Measurements from ENCODE around the gene SV2C. TPM values are rescaled to one million over a fixed set of nuclear protein-coding genes. Genes with fewer than 3 reads are reported as not detected.
"Not testable (repeated sequence)": the region's sequence is repeated elsewhere in the genome, so short reads cannot be mapped to it uniquely, and the experiment has no call there.

The SV2C gene, protein sequence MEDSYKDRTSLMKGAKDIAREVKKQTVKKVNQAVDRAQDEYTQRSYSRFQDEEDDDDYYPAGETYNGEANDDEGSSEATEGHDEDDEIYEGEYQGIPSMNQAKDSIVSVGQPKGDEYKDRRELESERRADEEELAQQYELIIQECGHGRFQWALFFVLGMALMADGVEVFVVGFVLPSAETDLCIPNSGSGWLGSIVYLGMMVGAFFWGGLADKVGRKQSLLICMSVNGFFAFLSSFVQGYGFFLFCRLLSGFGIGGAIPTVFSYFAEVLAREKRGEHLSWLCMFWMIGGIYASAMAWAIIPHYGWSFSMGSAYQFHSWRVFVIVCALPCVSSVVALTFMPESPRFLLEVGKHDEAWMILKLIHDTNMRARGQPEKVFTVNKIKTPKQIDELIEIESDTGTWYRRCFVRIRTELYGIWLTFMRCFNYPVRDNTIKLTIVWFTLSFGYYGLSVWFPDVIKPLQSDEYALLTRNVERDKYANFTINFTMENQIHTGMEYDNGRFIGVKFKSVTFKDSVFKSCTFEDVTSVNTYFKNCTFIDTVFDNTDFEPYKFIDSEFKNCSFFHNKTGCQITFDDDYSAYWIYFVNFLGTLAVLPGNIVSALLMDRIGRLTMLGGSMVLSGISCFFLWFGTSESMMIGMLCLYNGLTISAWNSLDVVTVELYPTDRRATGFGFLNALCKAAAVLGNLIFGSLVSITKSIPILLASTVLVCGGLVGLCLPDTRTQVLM
- total RNA-seq, result not detected in 2 replicates

DNA sequence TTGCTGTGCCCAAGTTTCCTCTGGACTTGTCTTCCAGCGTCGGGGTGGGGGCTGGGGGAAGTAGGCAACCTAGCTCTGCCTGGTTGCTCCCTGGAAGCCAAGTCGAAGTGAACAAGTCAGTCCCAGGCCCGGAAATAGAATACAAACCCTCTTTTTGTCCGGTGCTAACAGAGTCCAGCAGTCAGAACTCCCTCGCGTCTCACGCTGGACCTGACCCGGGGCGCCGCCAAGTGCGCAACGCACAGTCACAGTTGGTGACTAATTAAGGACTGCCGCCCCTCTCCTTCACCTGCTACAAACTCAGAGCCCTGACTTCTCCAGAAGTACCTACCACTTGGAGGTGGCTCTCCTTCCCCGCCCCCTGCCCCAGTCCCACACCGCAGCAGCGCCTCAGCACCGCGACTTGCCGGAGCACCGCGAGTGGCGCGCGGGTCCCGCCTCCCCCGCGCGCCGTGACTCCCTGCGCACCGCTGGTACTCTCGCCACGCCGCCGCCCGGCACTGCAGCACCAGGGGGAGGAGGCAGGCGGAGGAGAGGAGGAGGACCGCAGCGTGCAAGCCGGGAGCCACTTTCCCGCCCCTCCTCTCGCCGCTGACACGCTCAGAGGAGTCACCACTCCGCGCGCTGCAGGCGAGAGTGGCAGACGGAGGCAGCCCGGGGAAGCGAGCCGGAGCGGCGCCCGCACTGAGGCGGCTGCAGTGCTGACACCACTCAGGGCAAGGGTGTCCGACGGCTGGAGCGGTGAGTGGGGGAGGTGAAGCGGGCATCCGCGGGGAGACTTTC is at the start of gene SV2C:
TSS of gene SV2C (plus strand) at position 612 of the 783 bp plus-strand sequence. CDS start 48,368 bp downstream, outside the sequence.
- ATAC-seq (ENCODE audit: low read depth) (peak; percentile 25), DNase-seq (no peak)
- TF ChIP-seq, protein P1, sequence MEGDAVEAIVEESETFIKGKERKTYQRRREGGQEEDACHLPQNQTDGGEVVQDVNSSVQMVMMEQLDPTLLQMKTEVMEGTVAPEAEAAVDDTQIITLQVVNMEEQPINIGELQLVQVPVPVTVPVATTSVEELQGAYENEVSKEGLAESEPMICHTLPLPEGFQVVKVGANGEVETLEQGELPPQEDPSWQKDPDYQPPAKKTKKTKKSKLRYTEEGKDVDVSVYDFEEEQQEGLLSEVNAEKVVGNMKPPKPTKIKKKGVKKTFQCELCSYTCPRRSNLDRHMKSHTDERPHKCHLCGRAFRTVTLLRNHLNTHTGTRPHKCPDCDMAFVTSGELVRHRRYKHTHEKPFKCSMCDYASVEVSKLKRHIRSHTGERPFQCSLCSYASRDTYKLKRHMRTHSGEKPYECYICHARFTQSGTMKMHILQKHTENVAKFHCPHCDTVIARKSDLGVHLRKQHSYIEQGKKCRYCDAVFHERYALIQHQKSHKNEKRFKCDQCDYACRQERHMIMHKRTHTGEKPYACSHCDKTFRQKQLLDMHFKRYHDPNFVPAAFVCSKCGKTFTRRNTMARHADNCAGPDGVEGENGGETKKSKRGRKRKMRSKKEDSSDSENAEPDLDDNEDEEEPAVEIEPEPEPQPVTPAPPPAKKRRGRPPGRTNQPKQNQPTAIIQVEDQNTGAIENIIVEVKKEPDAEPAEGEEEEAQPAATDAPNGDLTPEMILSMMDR (IDR thresholded peaks at IDR 0.05), result no peak
- POLR2A ChIA-PET, result no interaction called here
- Mint-ChIP-seq H3K36me3 (ENCODE audit: low read depth) (no peaks in the 10 kb centered on the region), H3K27me3 (peaks cover 45% of the 10 kb centered on the region), H3K9me3 (no peaks in the 10 kb centered on the region), H3K4me3 (peak within 1 kb of the TSS; percentile 72), H3K27ac (no peak within 1 kb of the TSS), H3K4me1 (peaks cover 19% of the 10 kb centered on the region)
- intact Hi-C loops (cut with micrococcal nuclease), result loop anchor here (10.0 kb wide), 1 partner anchor 348 kb away; no protein-coding TSS in a partner anchor
- CTCF ChIA-PET, result no interaction called here

DNA sequence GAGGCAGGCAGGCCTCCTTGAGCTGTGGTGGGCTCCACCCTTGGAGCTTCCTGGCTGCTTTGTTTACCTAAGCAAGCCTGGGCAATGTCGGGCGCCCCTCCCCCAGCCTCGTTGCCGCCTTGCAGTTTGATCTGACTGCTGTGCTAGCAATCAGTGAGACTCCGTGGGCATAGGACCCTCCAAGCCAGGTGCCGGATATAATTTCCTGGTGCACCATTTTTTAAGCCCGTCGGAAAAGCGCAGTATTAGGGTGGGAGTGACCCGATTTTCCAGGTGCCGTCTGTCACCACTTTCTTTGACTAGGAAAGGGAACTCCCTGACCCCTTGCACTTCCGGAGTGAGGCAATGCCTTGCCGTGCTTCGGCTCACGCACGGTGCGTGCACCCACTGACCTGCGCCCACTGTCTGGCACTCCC is 45.4 kb upstream of the SV2C start:
- H3K36me3 Mint-ChIP-seq (ENCODE audit: low read depth); CTCF ChIA-PET; POLR2A ChIA-PET; H3K9me3 Mint-ChIP-seq; H3K4me1 Mint-ChIP-seq; intact Hi-C loops (cut with micrococcal nuclease); ATAC-seq (ENCODE audit: low read depth); H3K27ac Mint-ChIP-seq; DNase-seq: not testable (repeated sequence)
- Mint-ChIP-seq H3K4me3 (peak overlapping the region; percentile 57), H3K27me3 (peaks cover 26% of the 10 kb centered on the region)

DNA sequence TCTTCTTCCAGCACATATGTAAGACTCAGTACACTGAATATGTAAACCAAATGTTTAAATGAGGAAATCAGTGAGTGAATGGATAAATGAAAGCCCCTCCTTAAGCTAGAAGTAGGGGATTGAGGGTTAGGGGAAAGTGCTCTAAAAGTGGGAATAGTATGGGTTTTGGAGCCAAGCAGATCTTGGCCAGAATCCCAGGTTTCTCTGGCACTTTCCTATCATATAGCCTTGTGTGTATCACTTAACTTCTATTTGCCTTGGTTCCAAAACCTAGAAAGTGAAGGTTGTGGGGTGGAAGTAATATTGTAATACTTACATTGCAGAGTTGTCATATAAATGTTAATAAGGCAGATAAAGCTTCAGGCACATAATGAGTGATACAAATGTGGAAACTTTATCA is 45.0 kb upstream of the SV2C start:
- no peak overlapping the region for H3K27ac Mint-ChIP-seq
- CTCF ChIA-PET, result no interaction called here

DNA sequence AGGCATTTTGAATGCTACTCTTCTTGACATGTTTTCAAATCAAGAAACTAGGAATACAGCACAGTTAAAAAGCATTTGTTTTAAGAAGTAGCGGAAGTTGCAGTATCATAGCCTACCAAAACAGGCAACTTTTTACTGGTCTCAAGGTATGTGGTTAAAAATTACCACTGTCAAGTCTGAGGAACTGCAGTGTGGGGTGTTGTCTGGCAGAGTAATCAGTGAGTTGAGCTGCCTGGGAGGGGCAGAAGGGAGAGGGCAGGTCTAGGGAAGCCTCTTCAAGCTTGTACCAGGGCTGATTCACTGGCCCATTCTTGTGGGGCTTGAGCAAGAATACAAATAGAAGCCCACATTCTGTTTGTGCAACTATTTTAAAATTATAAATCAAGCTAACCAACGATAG is 42.4 kb upstream of the SV2C start:
- POLR2A ChIA-PET, result no interaction called here
- Mint-ChIP-seq H3K9me3 (peaks cover 6% of the 10 kb centered on the region), H3K4me3 (no peak overlapping the region), H3K4me1 (peaks cover 6% of the 10 kb centered on the region), H3K27me3 (peaks cover 27% of the 10 kb centered on the region), H3K27ac (no peak overlapping the region), H3K36me3 (ENCODE audit: low read depth) (no peaks in the 10 kb centered on the region)
- ATAC-seq (ENCODE audit: low read depth), result no peak
- CTCF ChIA-PET, result no interaction called here
- no peak for DNase-seq
- TF ChIP-seq, protein P1 (IDR thresholded peaks at IDR 0.05), result no peak
- intact Hi-C loops (cut with micrococcal nuclease), result no loop called here

More for the DNA sequence above, 45.0 kb upstream of the SV2C start:
- no peak for DNase-seq
- POLR2A ChIA-PET, result no interaction called here
- no peak for ATAC-seq (ENCODE audit: low read depth)
- H3K4me3 Mint-ChIP-seq, result no peak overlapping the region
- peaks cover 2% of the 10 kb centered on the region for H3K9me3 Mint-ChIP-seq
- intact Hi-C loops (cut with micrococcal nuclease), result no loop called here
- peaks cover 6% of the 10 kb centered on the region for H3K4me1 Mint-ChIP-seq
- H3K36me3 Mint-ChIP-seq (ENCODE audit: low read depth), result no peaks in the 10 kb centered on the region
- peaks cover 26% of the 10 kb centered on the region for H3K27me3 Mint-ChIP-seq
- TF ChIP-seq, protein P1 (IDR thresholded peaks at IDR 0.05), result no peak

DNA sequence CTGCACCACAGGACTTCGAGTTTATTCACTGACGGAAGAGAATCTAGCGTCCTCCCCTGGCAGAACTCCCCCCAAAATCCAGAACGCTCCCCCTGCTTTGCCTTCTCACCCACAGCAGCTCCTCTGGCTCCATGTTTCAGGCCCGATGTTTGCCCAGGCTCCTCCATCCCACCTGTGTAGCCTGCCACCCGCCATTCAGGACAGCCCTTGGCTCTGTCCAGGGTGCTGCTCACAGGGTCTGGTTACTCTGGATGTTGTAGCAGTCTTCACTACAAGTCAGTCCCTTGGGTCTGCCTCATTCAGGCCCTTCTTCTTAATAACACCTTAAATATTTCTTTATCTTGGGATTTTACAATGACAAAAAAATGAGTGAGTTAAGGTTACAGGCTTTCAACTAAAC is 41.3 kb upstream of the SV2C start:
- ChIA-PET POLR2A (no interaction called here), CTCF (no interaction called here)
- H3K4me1 Mint-ChIP-seq, result peaks cover 6% of the 10 kb centered on the region
- peaks cover 5% of the 10 kb centered on the region for H3K9me3 Mint-ChIP-seq
- TF ChIP-seq, protein P1 (IDR thresholded peaks at IDR 0.05), result no peak
- H3K36me3 Mint-ChIP-seq (ENCODE audit: low read depth), result no peaks in the 10 kb centered on the region
- H3K27me3 Mint-ChIP-seq, result peaks cover 32% of the 10 kb centered on the region
- no peak overlapping the region for H3K4me3 Mint-ChIP-seq
- ATAC-seq (ENCODE audit: low read depth), result no peak
- intact Hi-C loops (cut with micrococcal nuclease), result no loop called here
- DNase-seq, result no peak
- H3K27ac Mint-ChIP-seq, result no peak overlapping the region

Data from activated B cell treated with CpG ODN at 0.5 μM for 24 hours (primary cell).